Stimulated activated CD8-positive, alpha-beta memory T cell treated with anti-CD3 and anti-CD28 coated beads, Interleukin-4, amount 100 ng/mL, for 48 hours (primary cell): ENCODE data around the gene NDUFB4.

Experiments used
- DNase-seq: peaks from one replicate; pipeline ENCODE4 v3.0.0-alpha.2; 2020

NDUFB4 gene

DNA sequence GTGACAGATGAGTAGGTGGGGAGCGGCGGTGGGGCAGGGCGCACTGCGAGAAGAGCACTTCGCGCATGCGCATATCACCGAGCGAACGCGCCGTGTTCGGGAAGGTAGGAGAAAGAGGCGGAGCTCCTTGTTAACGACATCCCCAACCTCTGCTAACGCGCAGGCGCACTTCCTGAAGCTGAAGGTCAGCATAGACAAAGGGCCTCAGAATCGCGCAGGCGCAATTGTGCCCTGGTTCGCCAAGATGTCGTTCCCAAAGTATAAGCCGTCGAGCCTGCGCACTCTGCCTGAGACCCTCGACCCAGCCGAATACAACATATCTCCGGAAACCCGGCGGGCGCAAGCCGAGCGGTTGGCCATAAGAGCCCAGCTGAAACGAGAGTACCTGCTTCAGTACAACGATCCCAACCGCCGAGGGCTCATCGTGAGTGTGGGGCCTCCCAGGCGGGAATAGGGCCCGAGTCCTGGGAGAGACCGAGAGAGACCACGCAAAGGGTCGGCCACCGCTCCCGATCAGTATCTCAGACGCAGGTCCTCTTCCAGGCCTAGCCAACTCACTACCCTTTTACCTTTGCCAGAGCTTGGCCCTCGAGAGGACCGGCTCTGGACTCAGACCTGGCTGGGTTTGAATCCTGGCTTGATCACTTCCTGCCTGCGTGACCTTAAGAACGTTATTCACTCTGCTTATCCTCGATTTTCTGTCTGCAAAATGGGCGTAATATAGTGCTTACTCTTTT is at the start of gene NDUFB4:
TSS of gene NDUFB4 (plus strand) at position 221 of the 737 bp plus-strand sequence. CDS start at position 245, 24 bp downstream.
- DNase-seq, result peak; percentile 95

- no peak for DNase-seq
Measured at GRCh38 chr3:120550546-120550945, 45.6 kb upstream of the NDUFB4 start.

- no peak for DNase-seq
Measured at GRCh38 chr3:120552184-120553172, 43.7 kb upstream of the NDUFB4 start.

DNA sequence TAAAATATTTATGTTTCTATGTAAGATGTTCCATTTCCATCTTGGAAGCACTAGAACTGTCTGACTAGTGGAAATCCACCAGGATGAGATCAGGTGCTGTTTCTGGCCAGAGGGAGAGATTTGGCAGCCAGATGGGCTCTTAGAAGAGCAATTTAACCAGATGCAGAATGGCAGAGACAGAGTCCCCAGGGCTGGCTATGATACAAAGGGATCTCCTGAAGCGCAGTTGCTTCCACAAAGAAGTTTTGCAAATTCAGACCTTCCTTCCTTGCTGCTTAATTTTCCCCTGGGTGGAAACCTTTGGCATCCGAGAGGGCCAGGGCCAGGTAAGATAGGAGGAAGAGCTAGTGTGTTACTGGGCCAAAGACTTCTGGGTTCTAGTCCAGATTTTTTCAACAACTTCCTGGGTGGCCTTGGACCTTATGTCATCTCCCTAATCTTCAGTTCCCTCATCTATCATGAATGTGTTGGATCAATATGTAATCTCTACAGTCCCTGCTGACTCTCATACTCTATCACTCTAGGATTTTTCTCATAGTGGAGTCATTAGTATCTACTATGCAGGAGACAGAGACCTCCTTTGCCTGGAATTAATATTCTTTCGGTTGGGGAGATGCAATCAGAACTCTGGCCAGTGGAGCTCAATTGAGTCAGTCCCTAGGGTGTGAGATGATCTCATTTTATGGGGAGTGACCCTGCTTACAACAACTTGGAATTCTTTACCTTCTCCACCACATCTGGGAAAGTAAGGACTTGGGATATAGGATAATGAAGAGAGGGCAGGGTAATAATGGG is 41.1 kb upstream of the NDUFB4 start:
- no peak for DNase-seq

- no peak for DNase-seq
Measured at GRCh38 chr3:120555657-120556509, 40.3 kb upstream of the NDUFB4 start.

DNA sequence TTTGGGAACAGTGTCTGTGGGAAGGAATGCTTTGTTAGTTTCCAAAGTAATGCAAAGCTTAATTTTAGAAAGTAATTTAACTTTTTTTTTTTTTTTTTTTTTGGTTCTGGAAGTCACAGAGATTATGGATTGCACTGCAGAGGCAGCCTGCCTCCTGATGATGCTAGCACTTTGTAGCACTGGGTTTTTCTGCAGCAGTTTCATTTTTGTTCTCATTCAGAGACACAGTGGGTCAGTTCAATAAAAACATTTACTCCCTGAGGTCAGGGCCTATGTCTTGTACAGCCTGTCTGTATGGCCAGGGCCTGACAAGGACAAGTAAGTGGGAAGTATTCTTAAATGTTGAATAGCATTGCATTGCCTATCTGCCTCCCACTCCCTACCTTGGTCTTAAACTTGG is 39.0 kb upstream of the NDUFB4 start:
- DNase-seq, result no peak

- peak; percentile 90 for DNase-seq
Measured at GRCh38 chr3:120558771-120559241, 37.3 kb upstream of the NDUFB4 start.

- no peak for DNase-seq
Measured at GRCh38 chr3:120559242-120560061, 36.7 kb upstream of the NDUFB4 start.

DNA sequence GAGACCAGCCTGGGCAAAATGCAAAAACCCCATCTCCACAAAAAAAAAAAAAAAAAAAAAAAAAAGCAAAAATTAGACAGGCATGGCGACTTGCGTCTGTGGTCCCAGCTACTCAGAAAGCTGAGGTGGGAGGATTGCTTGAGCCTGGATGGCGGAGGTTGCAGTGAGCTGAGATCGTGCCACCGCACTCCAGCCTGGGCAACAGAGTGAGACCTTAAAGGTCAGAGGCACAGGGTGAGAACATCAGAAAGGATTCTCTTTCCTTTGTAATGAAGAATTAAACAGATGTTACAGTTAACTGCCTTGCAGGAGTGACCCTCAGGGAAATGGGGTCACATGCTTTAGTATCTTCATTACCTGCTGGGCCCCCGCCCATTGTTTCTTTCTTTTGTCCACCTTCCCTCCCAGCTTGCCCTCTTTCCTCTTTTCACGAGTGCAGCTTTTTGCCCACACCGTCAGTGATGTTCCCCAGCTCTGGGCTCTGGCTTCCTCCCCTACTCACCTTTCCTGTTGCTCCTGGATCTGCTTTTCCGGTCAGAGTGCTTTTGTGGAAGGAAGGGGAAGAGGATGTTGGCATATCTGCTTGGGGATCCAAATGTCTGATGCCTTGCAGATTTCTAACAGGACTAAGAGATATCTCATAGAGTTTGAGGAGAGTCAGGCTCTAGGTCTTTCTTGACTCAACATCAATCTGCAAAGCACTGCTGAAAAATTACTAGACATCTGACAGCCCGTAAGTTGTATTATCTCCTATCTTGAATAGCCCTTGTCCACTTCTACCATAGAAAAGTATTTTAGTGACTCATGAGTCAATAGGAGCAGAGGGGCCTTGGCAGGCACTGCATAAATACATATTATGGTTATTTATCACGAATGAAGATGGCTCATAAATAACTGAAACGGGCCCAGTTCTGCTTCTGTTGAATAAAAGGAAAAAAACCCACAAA is 35.6 kb upstream of the NDUFB4 start:
- DNase-seq, result no peak

GRCh38 chr3:120561251-120562045 is 34.7 kb upstream of the NDUFB4 start:
- peak; percentile 78 for DNase-seq

GRCh38 chr3:120563356-120564022 is 32.6 kb upstream of the NDUFB4 start:
- no peak for DNase-seq

- DNase-seq, result no peak
Measured at GRCh38 chr3:120566243-120566975, 29.7 kb upstream of the NDUFB4 start.

DNA sequence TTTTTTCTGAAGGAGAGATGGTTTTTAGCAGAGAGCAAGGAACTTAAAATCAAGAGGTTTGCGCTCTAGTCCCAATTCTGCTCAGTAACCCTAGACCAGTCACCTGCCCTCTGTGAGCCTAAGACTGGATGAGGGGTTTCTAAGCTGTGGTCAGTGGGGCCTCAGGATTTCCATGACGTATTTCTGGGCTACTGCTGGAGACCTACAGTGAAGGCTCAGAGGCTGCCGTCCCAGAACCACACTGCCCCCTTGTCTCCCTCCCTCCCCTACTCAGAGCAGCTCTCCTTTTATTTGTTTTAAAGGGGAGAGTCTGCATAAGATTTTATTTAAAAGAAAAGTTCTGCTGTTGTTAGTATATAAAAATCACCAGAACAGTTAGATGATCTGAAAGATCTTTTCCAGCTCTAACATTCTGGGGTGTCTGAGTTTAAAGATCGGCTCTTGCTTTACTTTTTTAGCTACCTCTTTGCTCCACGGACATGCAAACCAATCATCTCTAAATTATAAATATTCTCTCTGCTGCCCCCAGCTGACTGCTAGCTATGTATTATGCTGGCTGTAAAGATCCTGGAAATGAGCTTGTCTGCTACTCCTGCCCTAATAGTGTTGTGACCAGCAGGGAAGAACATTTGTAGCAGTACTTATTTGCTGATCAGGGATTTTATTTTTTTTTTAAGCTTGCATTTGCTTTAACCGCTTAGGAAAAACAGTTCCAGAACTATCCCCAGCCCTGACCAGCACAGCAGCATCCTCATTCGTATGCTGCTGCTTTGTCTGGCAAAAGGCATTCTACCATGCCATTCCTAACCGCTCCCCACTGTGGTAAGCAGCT is 28.6 kb upstream of the NDUFB4 start:
- no peak for DNase-seq

GRCh38 chr3:120568202-120568531 is 28.0 kb upstream of the NDUFB4 start:
- no peak for DNase-seq

DNA sequence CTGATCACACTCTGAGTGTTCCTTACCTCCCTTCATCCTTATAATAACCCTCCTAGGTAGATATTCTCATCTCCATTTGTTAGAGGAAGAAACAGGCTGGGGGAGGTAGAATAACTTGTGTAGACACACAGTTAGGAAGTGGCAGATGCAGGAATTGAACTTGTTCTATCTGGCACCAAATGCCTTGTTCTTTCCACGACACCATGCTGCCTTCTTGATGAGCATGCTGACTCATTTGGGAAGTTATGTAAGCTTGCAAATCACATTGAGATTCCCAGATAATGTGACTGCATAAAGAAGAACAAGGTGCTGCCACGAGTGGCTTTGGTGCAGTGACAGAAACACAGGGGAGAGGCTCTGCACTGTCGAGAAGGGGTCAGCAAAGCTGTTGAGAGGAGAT is 27.5 kb upstream of the NDUFB4 start:
- no peak for DNase-seq

- no peak for DNase-seq
Measured at GRCh38 chr3:120569222-120570057, 26.7 kb upstream of the NDUFB4 start.
